Kidney glomerular epithelial cell (primary cell): ENCODE data around the gene EIF3J.
"Not testable (repeated sequence)": the region's sequence is repeated elsewhere in the genome, so short reads cannot be mapped to it uniquely, and the experiment has no call there.

ENCODE experiments used
- DNase-seq: peaks from one replicate; lab custom pipeline; 2025; lab: John Stamatoyannopoulos, UW

EIF3J gene, protein sequence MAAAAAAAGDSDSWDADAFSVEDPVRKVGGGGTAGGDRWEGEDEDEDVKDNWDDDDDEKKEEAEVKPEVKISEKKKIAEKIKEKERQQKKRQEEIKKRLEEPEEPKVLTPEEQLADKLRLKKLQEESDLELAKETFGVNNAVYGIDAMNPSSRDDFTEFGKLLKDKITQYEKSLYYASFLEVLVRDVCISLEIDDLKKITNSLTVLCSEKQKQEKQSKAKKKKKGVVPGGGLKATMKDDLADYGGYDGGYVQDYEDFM

DNA sequence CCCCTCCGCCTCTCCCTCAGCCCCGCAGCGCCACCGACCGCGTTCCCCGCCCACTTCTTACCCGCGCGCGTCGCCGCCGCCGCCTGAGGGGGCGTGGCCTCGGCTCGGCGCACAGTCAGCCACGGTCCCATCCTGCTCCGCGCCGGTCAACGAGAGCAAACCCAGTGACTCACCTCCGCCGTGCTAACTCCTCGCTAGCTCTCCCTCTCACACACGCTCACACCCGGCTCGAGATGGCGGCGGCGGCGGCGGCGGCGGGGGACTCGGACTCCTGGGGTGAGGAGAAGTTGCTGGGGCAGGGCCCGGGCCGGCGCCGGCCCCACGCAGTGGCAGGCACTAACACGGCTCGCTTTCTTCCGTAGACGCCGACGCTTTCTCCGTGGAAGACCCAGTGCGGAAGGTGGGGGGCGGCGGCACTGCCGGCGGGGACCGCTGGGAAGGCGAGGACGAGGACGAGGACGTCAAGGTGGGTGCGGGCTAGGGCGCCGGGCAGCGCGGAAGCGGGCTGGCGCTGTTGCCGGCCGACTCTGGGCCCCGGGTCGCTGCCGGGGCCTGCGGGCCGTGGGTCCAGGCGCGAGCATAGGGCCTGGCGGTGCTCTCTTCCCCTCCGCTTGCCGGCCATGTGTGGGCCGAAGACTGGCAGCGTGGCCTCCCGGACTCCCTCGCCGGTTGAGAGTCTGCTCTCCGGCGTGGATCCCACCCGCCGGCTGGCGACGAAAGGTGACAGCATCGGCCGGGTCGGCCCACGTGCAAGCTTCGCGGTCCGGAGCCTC lies at the start of gene EIF3J:
TSS of gene EIF3J (plus strand) at position 186 of the 773 bp plus-strand sequence. CDS start at position 234, 48 bp downstream.
- peak; percentile 94 for DNase-seq

DNA sequence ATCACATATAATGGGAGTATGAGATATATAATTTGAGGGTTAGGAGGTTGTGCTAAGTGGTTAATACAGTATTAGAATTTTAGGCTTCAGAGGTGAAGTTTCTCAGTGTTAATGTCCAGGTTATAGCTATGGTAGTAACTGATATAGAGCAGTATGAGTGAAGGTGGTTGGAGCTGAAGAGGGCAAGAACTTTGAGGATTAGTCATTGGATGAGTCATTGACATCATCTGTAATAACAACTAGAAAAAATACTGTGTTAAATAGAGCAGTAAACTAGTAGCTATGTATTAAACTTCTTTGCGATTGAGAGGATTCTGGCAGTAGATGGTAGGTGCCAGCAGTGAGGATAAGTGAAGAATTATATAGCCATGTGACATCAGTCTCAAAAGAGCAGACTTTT lies 47.5 kb upstream of the EIF3J start:
- peak; percentile 97 for DNase-seq

DNA sequence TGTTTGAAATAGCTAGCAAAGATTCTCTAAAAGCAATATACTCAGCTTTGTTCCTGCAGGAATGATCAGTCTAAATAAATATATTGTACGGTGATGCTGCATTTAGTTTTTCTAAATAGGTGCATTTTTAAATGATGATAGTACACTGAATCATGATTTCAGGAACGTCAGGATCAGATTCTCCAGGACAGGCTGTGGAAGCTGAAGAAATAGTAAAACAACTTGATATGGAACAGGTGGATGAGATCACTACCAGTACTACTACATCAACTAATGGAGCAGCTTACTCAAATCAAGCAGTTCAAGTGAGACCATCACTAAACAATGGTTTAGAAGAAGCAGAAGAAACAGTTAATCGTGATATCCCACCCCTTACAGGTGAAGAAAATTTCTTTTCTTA lies 46.3 kb upstream of the EIF3J start:
- DNase-seq: peak; percentile 48

DNA sequence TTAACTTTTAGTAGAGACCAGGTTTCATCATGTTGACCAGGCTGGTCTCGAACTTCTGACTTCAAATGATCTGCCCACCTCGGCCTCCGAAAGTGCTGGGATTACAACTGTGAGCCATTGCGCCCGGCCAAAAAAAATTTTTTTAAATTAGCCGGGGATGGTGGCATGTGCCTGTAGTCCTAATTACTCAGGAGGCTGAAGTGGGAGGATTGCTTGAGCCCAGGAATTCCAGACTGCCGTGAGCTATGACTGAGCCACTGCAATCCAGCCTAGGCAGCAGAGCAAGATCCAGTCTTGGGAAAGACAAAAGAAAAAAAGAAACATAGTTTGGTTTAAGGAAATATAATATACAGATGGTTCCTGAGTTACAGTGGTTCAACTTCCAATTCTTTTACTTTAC lies 44.9 kb upstream of the EIF3J start:
- no peak for DNase-seq

DNA sequence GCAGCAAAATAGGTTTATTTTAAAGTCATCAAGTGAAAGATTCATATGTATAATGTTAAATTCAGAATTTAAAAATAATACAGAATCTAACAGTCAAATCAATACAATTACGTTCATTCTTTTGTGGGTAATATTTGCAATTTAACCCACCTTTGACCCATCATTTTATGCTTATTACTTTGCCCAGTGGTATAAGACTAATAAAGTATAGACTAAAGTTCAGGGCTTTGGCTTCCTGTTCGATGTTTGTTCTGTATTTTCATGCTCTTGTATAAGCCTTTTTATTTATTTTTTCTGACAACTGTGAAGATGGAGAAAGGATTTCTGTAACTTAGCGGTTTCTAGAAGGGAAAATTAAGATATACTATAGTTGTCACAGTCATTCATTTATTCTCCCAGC lies 44.3 kb upstream of the EIF3J start:
- DNase-seq: no peak

DNA sequence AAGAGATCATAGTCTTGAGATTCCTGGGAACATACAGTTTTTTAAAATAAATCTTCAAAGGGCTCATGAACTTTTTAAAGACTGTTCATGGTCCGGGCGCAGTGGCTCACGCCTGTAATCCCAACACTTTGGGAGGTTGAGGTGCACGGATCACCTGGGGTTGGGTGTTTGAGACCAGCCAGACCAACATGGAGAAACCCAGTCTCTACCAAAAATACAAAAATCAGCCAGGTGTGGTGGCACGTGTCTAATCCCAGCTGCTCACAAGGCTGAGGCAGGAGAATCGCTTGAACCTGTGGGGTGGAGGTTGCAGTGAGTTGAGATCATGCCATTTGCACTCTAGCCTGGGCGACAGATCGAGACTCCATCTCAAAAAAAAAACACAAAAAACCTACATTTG lies 41.4 kb upstream of the EIF3J start:
- no peak for DNase-seq

DNA sequence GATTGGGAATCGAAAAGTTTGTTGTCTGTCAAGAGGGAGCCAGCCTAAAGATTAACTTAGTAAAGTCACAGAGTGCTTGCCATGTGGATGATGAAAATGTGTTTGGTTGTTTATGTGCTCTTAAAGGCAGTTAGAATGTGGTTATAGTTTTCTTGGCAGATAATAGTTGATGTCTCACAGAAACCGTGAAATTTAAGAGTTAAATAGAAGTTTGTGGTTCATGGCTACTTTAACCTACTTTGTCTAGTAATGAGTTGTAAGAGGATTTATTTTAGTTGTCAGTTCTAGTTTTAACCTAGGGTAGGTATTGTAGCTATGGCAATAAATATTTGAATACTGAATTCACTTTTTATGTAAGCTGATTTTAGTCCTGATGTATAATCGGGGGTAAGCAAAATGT lies 36.4 kb upstream of the EIF3J start:
- no peak for DNase-seq

DNA sequence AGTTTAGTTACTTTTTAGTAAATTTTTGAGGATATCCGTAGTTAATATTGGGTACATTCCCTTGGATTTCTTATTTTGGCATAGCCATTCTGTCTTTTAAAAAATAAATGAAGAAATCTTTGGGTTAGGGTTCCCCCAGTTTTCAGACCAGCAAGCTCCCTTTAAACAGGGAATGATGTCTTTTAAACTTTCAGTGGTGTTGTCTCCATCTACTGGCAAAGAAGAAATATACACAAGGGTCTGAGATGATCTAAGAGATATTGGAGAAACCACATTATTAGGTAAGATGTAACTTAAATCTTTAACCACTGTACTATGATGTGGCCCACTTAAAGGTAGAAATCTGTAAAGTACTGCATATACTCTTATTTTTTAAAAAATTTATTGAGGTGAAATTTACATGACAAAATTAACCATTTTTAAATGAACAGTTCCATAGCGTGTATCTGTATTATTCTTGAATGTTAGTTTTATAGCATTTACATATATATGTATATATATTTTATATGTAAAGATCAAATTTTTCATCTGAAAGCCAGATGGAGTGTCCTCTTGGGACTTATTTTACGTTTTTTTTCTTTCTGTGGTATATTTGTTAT lies 35.1 kb upstream of the EIF3J start:
- peak; percentile 48 for DNase-seq

DNA sequence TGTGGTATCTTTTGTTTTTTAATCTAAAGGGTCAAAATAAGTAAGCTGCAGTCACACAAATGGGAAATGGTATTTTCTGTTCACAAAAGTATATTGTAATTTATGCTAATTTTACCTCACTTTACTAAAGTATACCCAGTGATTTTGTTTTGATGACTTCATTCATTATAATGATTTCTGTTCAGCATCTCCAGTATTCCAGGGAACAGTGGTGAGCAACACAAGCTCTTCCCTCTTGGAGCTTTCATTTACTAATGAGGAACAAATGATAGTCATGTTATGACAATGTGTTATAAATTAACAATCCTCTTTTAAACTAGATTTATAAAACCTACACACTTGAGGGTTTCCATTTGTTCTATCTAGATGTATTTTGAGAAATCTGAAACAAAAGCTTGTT lies 20.5 kb upstream of the EIF3J start:
- DNase-seq: no peak

DNA sequence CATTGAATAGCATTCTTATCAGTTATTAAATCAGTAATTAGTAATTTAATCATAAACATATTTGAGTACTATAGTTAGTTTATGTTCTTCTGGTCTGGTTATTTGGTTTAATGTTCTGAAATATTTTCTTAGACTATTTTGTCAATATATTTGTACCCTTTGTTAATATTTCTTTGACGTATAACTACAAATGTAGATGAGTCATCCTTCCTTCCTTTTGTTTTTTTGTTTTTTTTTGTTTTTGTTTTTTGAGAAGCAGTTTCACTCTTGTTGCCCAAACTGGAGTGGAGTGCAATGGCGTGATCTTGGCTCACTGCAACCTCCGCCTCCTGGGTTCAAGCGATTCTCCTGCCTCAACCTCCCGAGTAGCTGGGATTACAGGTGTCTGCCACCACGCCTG lies 17.4 kb upstream of the EIF3J start:
- DNase-seq: no peak

DNA sequence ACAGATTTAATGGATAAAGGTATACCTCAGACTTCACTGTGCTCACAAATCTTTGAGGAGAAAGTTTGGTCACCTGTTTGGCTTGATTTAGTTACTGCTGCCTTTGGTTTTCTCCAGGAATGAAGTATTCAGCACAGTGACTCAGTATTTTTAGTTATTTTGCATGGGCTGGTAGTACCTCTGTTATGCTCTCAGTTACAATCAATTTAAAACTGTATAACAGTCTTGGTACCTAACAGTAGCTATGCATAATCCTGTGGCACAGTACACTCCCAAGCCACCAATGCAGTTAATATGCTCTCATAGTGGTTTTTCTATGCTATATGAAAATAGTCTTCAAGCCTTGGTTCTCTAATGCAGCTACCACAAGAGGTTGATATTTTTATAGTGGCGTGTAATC lies 11.9 kb upstream of the EIF3J start:
- no peak for DNase-seq

DNA sequence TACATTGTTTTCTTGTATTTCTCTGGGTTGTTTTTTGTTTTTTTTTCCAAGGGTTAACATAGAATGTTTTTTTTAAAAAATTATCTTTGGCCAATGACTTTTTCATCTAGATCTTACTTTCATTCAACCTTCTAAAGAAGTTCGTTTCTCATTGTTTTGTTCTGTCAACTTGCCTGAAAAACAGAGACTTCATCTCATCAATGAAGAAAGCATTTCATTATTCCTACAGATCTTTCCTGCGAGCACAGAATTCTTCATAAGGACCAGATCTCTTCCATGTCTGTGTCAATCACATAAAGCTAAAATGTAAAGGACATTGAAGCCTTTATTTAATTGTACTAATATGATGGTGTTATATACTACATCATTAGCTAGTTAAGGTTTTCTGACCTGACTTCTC lies 9.7 kb upstream of the EIF3J start:
- no peak for DNase-seq

DNA sequence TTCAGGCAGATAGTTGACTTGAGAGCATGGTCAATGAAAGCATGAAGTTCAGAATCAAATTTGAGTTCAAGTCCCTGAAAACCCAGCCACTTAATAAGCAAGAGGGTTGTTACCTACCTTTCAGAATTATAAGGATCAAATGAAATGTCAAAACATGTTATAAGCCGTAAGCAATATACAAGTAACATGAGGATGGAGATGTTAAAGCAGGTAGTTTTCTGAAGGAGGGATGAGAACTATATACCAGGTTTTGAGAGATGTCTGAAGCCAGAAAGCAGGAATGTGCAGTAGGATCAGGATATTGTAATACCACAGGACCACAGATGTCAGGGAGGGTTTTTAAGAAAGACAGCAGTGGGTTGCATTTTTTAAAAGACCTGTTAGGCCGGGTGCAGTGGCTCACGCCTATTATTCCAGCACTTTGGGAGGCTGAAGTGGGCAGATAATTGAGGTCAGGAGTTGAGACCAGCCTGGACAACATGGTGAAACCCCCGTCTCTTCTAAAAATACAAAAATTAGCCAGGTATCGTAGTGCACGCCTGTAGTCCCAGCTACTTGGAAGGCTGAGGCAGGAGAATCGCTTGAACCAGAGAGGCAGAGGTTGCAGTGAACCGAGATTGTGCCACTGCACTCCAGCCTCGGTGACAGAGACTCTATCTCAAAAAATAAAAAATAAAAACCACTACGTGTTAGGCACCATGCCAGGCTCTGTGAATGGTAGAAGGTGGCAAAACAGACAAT lies 6.9 kb upstream of the EIF3J start:
- DNase-seq: no peak

DNA sequence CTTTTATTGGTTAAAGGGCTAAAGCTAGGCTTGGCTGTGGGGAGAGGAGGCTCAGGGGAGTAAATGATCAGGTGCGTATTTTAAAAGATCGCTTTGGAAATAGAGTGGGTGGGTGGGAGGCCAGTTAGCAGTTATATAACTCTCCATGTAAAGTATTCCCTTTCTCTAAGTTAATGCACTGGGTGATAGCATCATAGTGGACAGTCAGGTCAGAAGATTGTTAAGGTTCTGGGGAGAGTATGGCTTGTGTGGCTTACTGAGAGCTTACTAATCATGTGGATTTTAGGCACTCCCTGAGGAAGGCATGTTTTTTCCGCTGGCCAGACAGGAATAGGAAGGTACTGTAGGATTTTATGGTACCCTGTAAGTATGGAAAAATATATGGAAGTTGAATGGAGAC lies 6.3 kb upstream of the EIF3J start:
- no peak for DNase-seq

DNA sequence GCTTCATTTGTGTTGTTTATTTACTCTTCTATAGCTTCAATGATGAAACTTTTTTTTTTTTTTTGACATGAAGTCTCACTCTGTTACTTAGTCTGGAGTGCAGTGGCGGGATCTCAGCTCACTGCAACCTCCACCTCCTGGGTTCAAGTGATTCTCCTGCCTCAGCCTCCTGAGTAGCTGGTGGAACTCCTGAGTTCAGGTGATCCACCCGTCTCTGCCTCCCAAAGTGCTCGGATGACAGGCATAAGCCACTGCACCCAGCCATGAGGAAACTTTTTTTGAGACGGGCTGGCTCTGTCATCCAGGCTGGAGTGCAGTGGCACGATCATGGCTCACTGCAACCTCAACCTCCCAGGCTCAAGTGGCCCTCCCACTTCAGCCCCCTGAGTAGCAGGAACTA lies 4.7 kb upstream of the EIF3J start:
- DNase-seq: not testable (repeated sequence)

DNA sequence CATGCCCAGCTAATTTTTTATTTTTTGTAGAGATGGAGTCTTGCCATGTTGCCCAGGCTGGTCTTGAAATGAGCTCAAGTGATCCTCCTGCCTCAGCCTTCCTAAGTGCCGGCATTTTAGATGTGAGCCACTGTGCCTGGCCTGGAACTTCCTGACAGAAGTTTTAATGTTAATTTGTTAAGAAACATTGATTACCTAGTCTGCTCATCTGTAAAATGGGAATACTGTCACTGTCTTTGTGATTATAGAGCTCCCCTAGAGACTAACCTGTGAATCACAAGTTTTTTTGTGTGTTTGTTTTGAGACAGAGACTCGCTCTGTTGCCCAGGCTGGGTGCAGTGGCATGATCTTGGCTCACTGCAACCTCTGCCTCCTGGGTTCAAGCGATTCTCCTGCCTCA lies 4.3 kb upstream of the EIF3J start:
- DNase-seq: no peak

DNA sequence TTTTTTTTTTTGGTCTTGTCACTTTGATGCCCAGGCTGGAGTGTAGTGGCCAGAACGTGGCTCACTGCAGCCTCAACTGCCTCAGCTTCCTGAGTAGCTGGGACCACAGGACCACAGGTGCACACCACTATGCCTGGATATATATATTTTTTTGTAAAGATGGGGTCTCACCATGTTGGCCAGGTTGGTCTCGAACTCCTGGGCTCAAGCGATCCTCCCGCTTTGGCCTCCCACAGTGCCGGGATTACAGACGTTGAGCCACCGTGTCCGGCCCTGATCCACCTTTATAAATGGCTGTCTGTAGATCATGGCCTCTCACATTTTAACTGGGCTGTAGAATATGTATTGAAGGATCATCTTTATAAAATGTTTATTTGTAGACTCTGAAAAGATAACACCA lies 1.9 kb upstream of the EIF3J start:
- DNase-seq: no peak

DNA sequence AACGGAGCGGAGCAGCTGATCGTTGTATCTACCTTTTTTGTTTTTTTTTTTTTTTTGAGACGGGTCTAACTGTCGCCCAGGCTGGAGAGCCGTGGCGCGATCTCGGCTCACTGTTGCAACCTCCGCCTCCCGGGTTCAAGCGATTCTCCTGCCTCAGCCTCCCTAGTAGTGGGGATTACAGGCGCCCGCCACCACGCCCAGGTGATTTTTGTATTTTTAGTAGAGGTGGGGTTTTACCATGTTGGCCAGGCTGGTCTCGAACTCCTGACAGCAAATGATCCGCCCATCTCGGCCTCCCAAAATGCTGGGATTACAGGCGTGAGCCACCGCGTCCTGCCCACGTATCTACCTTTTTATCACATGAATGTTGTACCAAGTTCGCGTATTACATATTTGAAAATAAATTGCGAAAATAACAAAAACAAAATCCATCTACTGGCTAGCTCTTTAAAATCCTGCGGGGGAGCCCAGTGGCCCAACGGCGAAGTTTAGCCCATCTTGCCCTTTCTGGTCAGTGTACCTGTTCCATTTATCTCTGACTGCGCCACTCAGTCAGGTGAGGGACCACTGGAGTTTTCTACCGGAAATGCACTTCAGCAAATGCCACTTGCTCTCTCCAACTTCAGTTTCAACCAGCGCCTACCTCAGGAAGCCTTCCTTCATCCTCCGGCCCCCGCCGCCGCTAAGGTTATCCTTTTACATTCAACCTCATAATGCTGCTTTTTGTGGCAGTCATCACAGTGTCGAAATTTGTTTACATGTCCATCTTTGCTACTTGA lies 1.2 kb upstream of the EIF3J start:
- no peak for DNase-seq

DNA sequence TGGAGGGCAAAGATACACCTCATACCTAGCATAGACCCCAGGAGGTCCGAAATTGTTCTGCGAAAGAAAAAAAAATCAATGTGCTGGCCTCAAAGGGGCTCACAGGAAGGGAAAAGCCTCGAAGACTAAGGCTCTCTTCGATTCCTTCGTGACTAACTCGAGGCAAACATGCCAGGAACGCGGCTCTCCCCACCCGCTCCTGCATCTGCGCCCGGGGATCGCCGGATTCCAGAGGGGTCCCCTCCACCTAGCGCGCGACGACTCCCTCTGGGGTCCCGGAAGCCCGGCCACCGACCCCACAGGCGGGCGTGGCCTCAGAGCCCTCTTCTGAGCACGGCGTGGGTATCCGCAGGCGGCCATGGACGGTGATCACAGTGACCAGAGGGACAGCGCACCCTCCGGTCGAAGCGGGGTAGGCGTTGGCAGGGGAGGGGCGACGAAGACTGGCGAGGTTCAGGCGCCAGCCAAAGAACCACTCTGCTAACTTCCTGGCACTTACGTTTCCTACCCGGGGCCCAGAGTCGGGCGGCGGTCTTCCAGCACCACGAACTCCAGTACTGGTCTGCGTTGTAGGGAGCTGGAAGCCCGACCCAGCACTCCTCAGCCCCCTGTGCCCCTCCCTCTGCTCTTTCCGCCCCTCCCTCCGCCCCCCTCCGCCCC lies 515 bp upstream of the EIF3J start:
- DNase-seq: peak; percentile 89

DNA sequence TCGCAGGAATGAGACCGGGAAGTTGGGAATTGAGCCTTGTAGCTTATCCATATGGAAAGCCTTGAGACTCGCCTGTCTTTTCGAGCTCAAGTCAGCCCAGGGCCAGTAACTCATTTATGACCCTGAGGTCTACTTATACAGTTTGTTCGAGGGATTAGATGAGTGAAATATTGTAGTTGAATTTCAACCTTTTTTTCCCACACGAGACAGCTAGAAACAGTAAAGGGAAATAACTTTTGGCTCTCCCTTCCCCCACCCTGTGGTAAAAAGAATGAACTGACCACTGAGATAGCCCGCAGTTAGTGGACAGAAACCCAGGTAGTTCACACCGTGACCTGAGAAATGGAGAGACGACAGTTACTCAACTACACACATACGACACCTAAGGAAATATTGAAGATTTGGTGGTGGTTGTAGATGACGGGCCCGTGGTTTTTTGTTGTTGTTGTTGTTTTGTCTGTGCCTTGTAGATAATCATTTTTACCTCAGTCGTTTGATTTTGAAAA lies 841 bp downstream of the EIF3J start:
- DNase-seq: peak; percentile 63
